HCT116 (cell line): ENCODE data around the gene MAN2A2.

ENCODE experiments used
- CTCF ChIP-seq, 3 experiments: fragments of 200-600 bp in 1 of 3; sonication (generic) in 1 of 3; IDR thresholded peaks in 2 of 3; conservative IDR thresholded peaks in 1 of 3; 2 replicates each; pipeline ENCODE4 v1.5.1; 2012 to 2017; ENCODE audit warnings: low read depth in 2 of 3, low read length in 2 of 3, antibody characterized with exemption in 1 of 3, borderline replicate concordance in 1 of 3, control low read depth in 1 of 3, mild to moderate bottlenecking in 1 of 3, mixed read lengths in 1 of 3, mixed run types in 1 of 3, moderate library complexity in 1 of 3; ENCODE audit not compliant: insufficient read depth in 1 of 3
- POLR2A ChIP-seq: IDR thresholded peaks from 2 replicates; pipeline ENCODE4 v1.7.0; 2011; ENCODE audit warnings: borderline replicate concordance; ENCODE audit not compliant: insufficient read depth, insufficient read length; ENCODE audit errors: extremely low read depth
- POLR2AphosphoS5 ChIP-seq: IDR thresholded peaks from 2 replicates; pipeline ENCODE4 v1.6.1; 2011; ENCODE audit warnings: mild to moderate bottlenecking, low read depth, low read length, moderate library complexity
- SP1 ChIP-seq: IDR thresholded peaks from 2 replicates; pipeline ENCODE4 v1.6.1; 2012; ENCODE audit warnings: low read depth

GRCh38 chr15:90915808-90916440, 12.8 kb downstream of the MAN2A2 start:
- no peak for TF ChIP-seq CTCF (IDR thresholded peaks at IDR 0.05 in 2 of 3, conservative IDR thresholded peaks at IDR 0.05 in 1 of 3; ENCODE audit: borderline replicate concordance in 1 of 3, insufficient read depth in 1 of 3, low read depth in 2 of 3, low read length in 2 of 3)
- no peak for TF ChIP-seq POLR2A
- no peak for TF ChIP-seq SP1
- TF ChIP-seq POLR2AphosphoS5, result no peak
